ENCODE data around the gene QPRT. TPM values are rescaled to one million over a fixed set of nuclear protein-coding genes. Genes with fewer than 3 reads are reported as not detected.
"Not testable (repeated sequence)": the region's sequence is repeated elsewhere in the genome, so short reads cannot be mapped to it uniquely, and the experiment has no call there.

The QPRT gene
- total RNA-seq, 2 donors from 2014 or later = 8.3 to 11.1 TPM

- no peaks in the 10 kb centered on the region for H3K9me3 ChIP-seq
- H3K27me3 ChIP-seq (replicated peaks; ENCODE audit: insufficient read depth) = no peaks in the 10 kb centered on the region
- intact Hi-C loops (cut with DNase I) = no loop called here
- H3K36me3 ChIP-seq = no peaks in the 10 kb centered on the region
- DNase-seq (ENCODE audit: low spot score) = no peak
- no peaks in the 10 kb centered on the region for H3K4me1 ChIP-seq (replicated peaks)
- H3K4me3 ChIP-seq = no peak overlapping the region
- TF ChIP-seq POLR2AphosphoS5 (IDR thresholded peaks at IDR 0.05) = peak; percentile 28
- TF ChIP-seq CTCF (IDR thresholded peaks at IDR 0.05) = peak in 3 of 4 experiments; percentile 13 to 59 (median 37)
- TF ChIP-seq POLR2A (IDR thresholded peaks at IDR 0.05) = no peak
- H3K27ac ChIP-seq = no peak overlapping the region
- 26% methylated on average over 6 of the region's 6 CpGs for WGBS
Observed at GRCh38 chr16:29729116-29729521, 50.1 kb downstream of the QPRT start.

- no peaks in the 10 kb centered on the region for H3K27me3 ChIP-seq (replicated peaks; ENCODE audit: insufficient read depth)
- H3K27ac ChIP-seq = no peak overlapping the region
- H3K9me3 ChIP-seq = no peaks in the 10 kb centered on the region
- intact Hi-C loops (cut with DNase I) = no loop called here
- TF ChIP-seq CTCF (IDR thresholded peaks at IDR 0.05) (no peak), POLR2AphosphoS5 (IDR thresholded peaks at IDR 0.05) (no peak), POLR2A (IDR thresholded peaks at IDR 0.05) (no peak)
- H3K36me3 ChIP-seq = no peaks in the 10 kb centered on the region
- H3K4me3 ChIP-seq = no peak overlapping the region
- DNase-seq (ENCODE audit: low spot score) = no peak
- no peaks in the 10 kb centered on the region for H3K4me1 ChIP-seq (replicated peaks)
- 71% methylated on average over 7 of the region's 7 CpGs for WGBS
Observed at GRCh38 chr16:29730649-29731048, 51.7 kb downstream of the QPRT start.

- H3K27me3 ChIP-seq (replicated peaks; ENCODE audit: insufficient read depth); H3K9me3 ChIP-seq; H3K4me3 ChIP-seq; H3K4me1 ChIP-seq (replicated peaks); H3K36me3 ChIP-seq; DNase-seq (ENCODE audit: low spot score); H3K27ac ChIP-seq; intact Hi-C loops (cut with DNase I): not testable (repeated sequence)
- WGBS = 86% methylated on average over 13 of the region's 13 CpGs
Observed at GRCh38 chr16:29731768-29732601, 53.0 kb downstream of the QPRT start.

- DNase-seq (ENCODE audit: low spot score) = no peak
Observed at GRCh38 chr16:29734786-29735185, 55.8 kb downstream of the QPRT start.

GRCh38 chr16:29736112-29736511 is 57.1 kb downstream of the QPRT start:
- H3K4me3 ChIP-seq = no peak overlapping the region
- TF ChIP-seq POLR2AphosphoS5 (IDR thresholded peaks at IDR 0.05) = no peak
- no peak for TF ChIP-seq CTCF (IDR thresholded peaks at IDR 0.05)
- TF ChIP-seq POLR2A (IDR thresholded peaks at IDR 0.05) = no peak
- no peak for DNase-seq (ENCODE audit: low spot score)
- 35% methylated on average over 5 of the region's 5 CpGs for WGBS
- no peaks in the 10 kb centered on the region for H3K9me3 ChIP-seq
- intact Hi-C loops (cut with DNase I) = no loop called here
- no peaks in the 10 kb centered on the region for H3K27me3 ChIP-seq (replicated peaks; ENCODE audit: insufficient read depth)
- peaks cover 4% of the 10 kb centered on the region for H3K4me1 ChIP-seq (replicated peaks)
- H3K27ac ChIP-seq = no peak overlapping the region
- no peaks in the 10 kb centered on the region for H3K36me3 ChIP-seq

More at GRCh38 chr16:29734786-29735185, 55.8 kb downstream of the QPRT start:
- no peak for TF ChIP-seq POLR2A (IDR thresholded peaks at IDR 0.05)
- TF ChIP-seq POLR2AphosphoS5 (IDR thresholded peaks at IDR 0.05) = no peak
- no peak for TF ChIP-seq CTCF (IDR thresholded peaks at IDR 0.05)
- Histone ChIP-seq H3K9me3 (no peaks in the 10 kb centered on the region), H3K27me3 (replicated peaks; ENCODE audit: insufficient read depth) (no peaks in the 10 kb centered on the region), H3K36me3 (no peaks in the 10 kb centered on the region), H3K4me1 (replicated peaks) (no peaks in the 10 kb centered on the region), H3K4me3 (no peak overlapping the region), H3K27ac (no peak overlapping the region)
- intact Hi-C loops (cut with DNase I) = no loop called here
- WGBS = 90% methylated on average over 1 of the region's 1 CpG
